GM12878 (cell line): ENCODE measurements around the gene MYG1. TPM values are rescaled to one million over a fixed set of nuclear protein-coding genes. Genes with fewer than 3 reads are reported as not detected.
A peak's percentile ranks its signal among the peaks of the same experiment; 100 is the strongest.

Source experiments
- ATAC-seq: fragments of 200-7000 bp; cut with Tn5 transposase; 3 replicates; pipeline ENCODE4 v1.9.1; 2020; ENCODE audit warnings: mild to moderate bottlenecking, moderate library complexity
- BruUV-seq: library from RNA; stranded (reverse); fragments of 400-500 nt; replicated peaks from 2 replicates; lab custom pipeline; 2021; lab: Mats Ljungman, UMichigan
- CTCF ChIA-PET: fragments of 300-600 bp; sonication (Branson Sonifier 250); formaldehyde crosslinking; extraction: SDS; loops from one replicate; lab custom pipeline; 2021; ENCODE audit warnings: inconsistent platforms; lab: Yijun Ruan, JAX
- POLR2A ChIA-PET: fragments of 350-600 bp; formaldehyde crosslinking; extraction: SDS; loops from one replicate; lab custom pipeline; 2021; ENCODE audit warnings: inconsistent platforms; lab: Charles Lee
- RAD21 ChIA-PET: fragments of 300-600 bp; sonication (Branson Sonifier 250); formaldehyde crosslinking; loops from one replicate; lab custom pipeline; 2023; ENCODE audit warnings: antibody characterized with exemption; ENCODE audit not compliant: unreplicated experiment; lab: Charles Lee
- SMC1A ChIA-PET: fragments of 300-600 bp; sonication (Branson Sonifier 250); formaldehyde crosslinking; loops from one replicate; lab custom pipeline; 2023; ENCODE audit not compliant: unreplicated experiment, uncharacterized antibody; lab: Charles Lee
- DNase-seq: peaks from one replicate; pipeline ENCODE4 v3.0.0-alpha.2; 2011; ENCODE audit warnings: low read depth, low spot score
- FAIRE-seq: peaks from 3 replicates; lab custom pipeline; 2011; peaks lifted over from hg19 to GRCh38; lab: Jason Lieb, UNC
- H2AFZ ChIP-seq: 2 replicates; pipeline ENCODE4 v1.6.0; 2011; ENCODE audit warnings: low read depth, low read length, control low read depth; ENCODE audit not compliant: control insufficient read depth
- H3K27ac ChIP-seq: 2 replicates; pipeline ENCODE4 v1.5.1; 2011; ENCODE audit warnings: control low read depth; ENCODE audit not compliant: control insufficient read depth, insufficient read depth
- H3K27me3 ChIP-seq, 2 experiments: replicated peaks in 1 of 2; 2 replicates each; pipeline versions ENCODE4 v1.6.0 to v1.6.1; 2011; ENCODE audit warnings: low read length in 1 of 2; ENCODE audit not compliant: control insufficient read depth in 2 of 2, insufficient read depth in 2 of 2
- H3K36me3 ChIP-seq, 2 experiments: 2 replicates each; pipeline ENCODE4 v1.5.1; 2011; ENCODE audit warnings: low read length in 1 of 2; ENCODE audit not compliant: control insufficient read depth in 2 of 2, insufficient read depth in 2 of 2
- H3K4me1 ChIP-seq: 2 replicates; pipeline ENCODE4 v1.6.1; 2011; ENCODE audit warnings: mild to moderate bottlenecking, low read length, moderate library complexity, mixed read lengths; ENCODE audit not compliant: control insufficient read depth, insufficient read depth
- H3K4me2 ChIP-seq: 2 replicates; pipeline ENCODE4 v1.6.0; 2011; ENCODE audit warnings: control low read depth; ENCODE audit not compliant: control insufficient read depth, insufficient read depth
- H3K4me3 ChIP-seq: fragments of 200-600 bp; sonication (generic); 2 replicates; pipeline ENCODE4 v1.5.1; 2016
- H3K79me2 ChIP-seq: 2 replicates; pipeline ENCODE4 v1.6.0; 2011; ENCODE audit warnings: low read length; ENCODE audit not compliant: control insufficient read depth, insufficient read depth
- H3K9ac ChIP-seq: 2 replicates; pipeline ENCODE4 v1.8.0; 2011; ENCODE audit warnings: low read length, control low read depth, mixed read lengths; ENCODE audit not compliant: control insufficient read depth, insufficient read depth
- H3K9me3 ChIP-seq: replicated peaks from 3 replicates; pipeline ENCODE4 v1.5.1; 2011; ENCODE audit warnings: mild to moderate bottlenecking, low read length; ENCODE audit not compliant: control insufficient read depth, insufficient read depth
- H4K20me1 ChIP-seq: 2 replicates; pipeline ENCODE4 v1.6.0; 2011; ENCODE audit not compliant: control insufficient read depth, insufficient read depth
- BCL11A ChIP-seq: IDR thresholded peaks from 2 replicates; pipeline ENCODE4 v1.6.1; 2011; ENCODE audit warnings: low read depth, low read length
- CEBPB ChIP-seq, 2 experiments: fragments of 150-350 bp in 1 of 2; IDR thresholded peaks; 2 replicates each; pipeline ENCODE4 v1.6.1; 2012 to 2014; ENCODE audit warnings: low read depth in 2 of 2, low read length in 2 of 2, borderline replicate concordance in 1 of 2, inconsistent platforms in 1 of 2
- CHD1 ChIP-seq: IDR thresholded peaks from 2 replicates; pipeline ENCODE4 v1.6.1; 2012; ENCODE audit warnings: low read depth, low read length, improper control_type of control experiment
- EED ChIP-seq: sonication (generic); IDR thresholded peaks from 2 replicates; pipeline ENCODE4 v1.6.1; 2016; ENCODE audit warnings: antibody characterized with exemption, low read depth
- EGR1 ChIP-seq, 2 experiments: IDR thresholded peaks; 1 replicate in 1 of 2; 2 replicates in 1 of 2; pipeline ENCODE4 v1.6.1; 2011 to 2012; ENCODE audit warnings: low read depth in 2 of 2, low read length in 2 of 2, borderline replicate concordance in 1 of 2, mild to moderate bottlenecking in 1 of 2, moderate library complexity in 1 of 2
- EP300 ChIP-seq, 2 experiments: fragments of 150-350 bp in 1 of 2; IDR thresholded peaks; 2 replicates each; pipeline ENCODE4 v1.6.1; 2011 to 2012; ENCODE audit warnings: low read depth in 2 of 2, low read length in 2 of 2, borderline replicate concordance in 1 of 2, improper control_type of control experiment in 1 of 2, inconsistent platforms in 1 of 2; ENCODE audit not compliant: control insufficient read depth in 1 of 2
- HDAC6 ChIP-seq: fragments of 200-600 bp; sonication (generic); IDR thresholded peaks from one replicate; pipeline ENCODE4 v1.8.0; 2017; ENCODE audit warnings: antibody characterized with exemption; ENCODE audit not compliant: unreplicated experiment
- HDGF ChIP-seq: fragments of 450-650 bp; IDR thresholded peaks from 2 replicates; pipeline ENCODE4 v1.6.1; 2016; ENCODE audit warnings: antibody characterized with exemption
- IKZF1 ChIP-seq: fragments of 450-650 bp; conservative IDR thresholded peaks from 2 replicates; pipeline ENCODE4 v1.6.1; 2017; ENCODE audit warnings: antibody characterized with exemption, mild to moderate bottlenecking
- NFIC ChIP-seq: IDR thresholded peaks from 2 replicates; pipeline ENCODE4 v1.6.1; 2012; ENCODE audit warnings: low read depth, mild to moderate bottlenecking, inconsistent platforms, low read length, moderate library complexity
- NFXL1 ChIP-seq: fragments of 450-650 bp; IDR thresholded peaks from 2 replicates; pipeline ENCODE4 v1.6.1; 2017; ENCODE audit warnings: antibody characterized with exemption, mild to moderate bottlenecking, borderline replicate concordance
- RFX5 ChIP-seq: IDR thresholded peaks from 2 replicates; pipeline ENCODE4 v1.6.1; 2011; ENCODE audit warnings: low read depth, low read length, improper control_type of control experiment
- SUZ12 ChIP-seq: fragments of 200-600 bp; sonication (generic); IDR thresholded peaks from one replicate; pipeline ENCODE4 v1.6.1; 2018; ENCODE audit warnings: antibody characterized with exemption, mild to moderate bottlenecking; ENCODE audit not compliant: unreplicated experiment
- WGBS: methylation state at CpG from one replicate; pipeline ENCODE4 v1.1.6; 2016; ENCODE audit warnings: low lambda C conversion rate; ENCODE audit not compliant: insufficient replicate concordance, insufficient coverage; ENCODE audit errors: missing lambda C conversion rate; 5-methylcytosine and 5-hydroxymethylcytosine counted together
- in situ Hi-C: fragments of 300-500 bp; cut with MboI; formaldehyde crosslinking; loops from 9 replicates; pipeline ENCODE4 v1.14.3; 2018; ENCODE audit warnings: mixed read lengths
- intact Hi-C: fragments of 100-400 bp; cut with micrococcal nuclease; formaldehyde crosslinking; loops from one replicate; pipeline ENCODE4 v1.14.2; 2022; ENCODE audit not compliant: unreplicated experiment
- polyA plus RNA-seq, 11 experiments: library from polyadenylated mRNA; depleted of rRNA in 4 of 11; unstranded in 6 of 11; stranded (reverse) in 5 of 11; fragments of >200 nt; fragmentation: Nextera tagmentation in 4 of 11; fragmentation: Illumina TruSeq in 1 of 11; extraction: Ambion mirVana in 4 of 11; extraction: Trizol in 1 of 11; gene quantifications; 1 replicate in 1 of 11; 2 replicates in 10 of 11; pipeline versions ENCODE4 v1.2.1 to v1.2.3, GENCODE V29; 2011 to 2016; ENCODE audit warnings: inconsistent platforms in 2 of 11, missing spikeins in 2 of 11, low read depth in 1 of 11
- total RNA-seq, 4 experiments: library from RNA; depleted of rRNA in 3 of 4; stranded (reverse); fragments of >200 nt in 3 of 4; fragmentation: Illumina TruSeq in 1 of 4; extraction: Trizol in 1 of 4; gene quantifications; 2 replicates each; pipeline versions ENCODE4 v1.2.1 to v1.2.3, GENCODE V29; 2013 to 2021
- TF ChIP-seq, protein P1 (sequence below), 3 experiments: IDR thresholded peaks in 2 of 3; conservative IDR thresholded peaks in 1 of 3; 2 replicates each; pipeline ENCODE4 v1.5.1; 2011; ENCODE audit warnings: low read depth in 3 of 3, low read length in 3 of 3, mild to moderate bottlenecking in 3 of 3, control low read depth in 2 of 3, moderate library complexity in 2 of 3, inconsistent platforms in 1 of 3, mixed read lengths in 1 of 3; ENCODE audit not compliant: control insufficient read depth in 2 of 3, insufficient read depth in 1 of 3; ENCODE audit errors: extremely low read depth in 1 of 3
- TF ChIP-seq, protein P2 (sequence below): fragments of 450-650 bp; formaldehyde crosslinking; IDR thresholded peaks from 2 replicates; pipeline ENCODE4 v1.5.0; 2022; ENCODE audit warnings: mild to moderate bottlenecking, missing genetic modification characterization
- TF ChIP-seq, protein P3 (sequence below): fragments of 450-650 bp; IDR thresholded peaks from 2 replicates; pipeline ENCODE4 v1.6.1; 2017; ENCODE audit warnings: low read depth, mild to moderate bottlenecking, moderate library complexity

The MYG1 gene
- total and polyA plus RNA-seq, 10 of the 15 experiments (the other 5 are each of a cell fraction or from before 2014, with no cell fraction given): 20.7 to 81.0 (median 49.4) TPM

DNA sequence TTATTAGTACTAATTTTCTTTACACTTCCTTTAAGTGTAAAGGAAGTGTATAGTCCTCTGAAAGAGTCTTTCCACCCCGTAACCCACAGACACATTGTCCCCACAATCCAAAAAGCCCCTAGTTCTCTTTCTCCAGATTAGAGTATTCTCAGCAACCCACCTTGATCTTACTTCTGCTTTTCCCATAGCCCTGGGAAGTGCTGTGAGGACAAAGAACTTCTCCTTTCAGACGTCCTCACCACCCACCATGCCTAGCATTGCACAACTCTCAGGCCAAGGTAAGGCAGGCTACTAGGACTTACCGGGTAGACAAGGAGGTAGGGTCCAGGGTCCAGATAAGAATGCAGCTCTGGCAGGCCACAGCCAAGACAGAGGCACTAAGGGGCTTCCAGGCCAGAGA, 14.5 kb downstream of the MYG1 start:
- DNase-seq: peak; percentile 41
- RAD21 ChIA-PET: interaction anchor here (1.3 to 2.3 kb wide), 2 partner anchors 10 to 11 kb away, joined by 4 to 7 read pairs; no protein-coding TSS in a partner anchor
- Histone ChIP-seq H3K4me2 (no peak overlapping the region), H3K4me3 (no peak overlapping the region), H3K27ac (peak overlapping the region; percentile 32; the same call in 1 of the 2 replicates), H3K36me3 (peaks cover 0 to 11% of the 10 kb centered on the region in 2 experiments; a peak in 2 of 4 replicates), H3K9me3 (no peaks in the 10 kb centered on the region), H3K27me3 (no peaks in the 10 kb centered on the region), H3K9ac (no peak overlapping the region), H4K20me1 (no peaks in the 10 kb centered on the region), H2AFZ (no peak overlapping the region), H3K79me2 (no peaks in the 10 kb centered on the region), H3K4me1 (peaks cover 3% of the 10 kb centered on the region; the same call in 1 of the 2 replicates)
- WGBS: 26% methylated on average over 3 of the region's 3 CpGs
- peak; percentile 87 for ATAC-seq
- intact Hi-C loops (no loop called here), in situ Hi-C loops (no loop called here)
- BruUV-seq: no TSS peak
- SMC1A ChIA-PET: interaction anchor here (0.6 to 2.7 kb wide), 2 partner anchors 10 to 39 kb away, joined by 3 to 11 read pairs; no protein-coding TSS in a partner anchor
- POLR2A ChIA-PET: interaction anchor here (1.0 kb wide), 1 partner anchor 19 kb away, joined by 6 read pairs; the partner anchor contains the start of gene PFDN5
- CTCF ChIA-PET: interaction anchor here (0.8 to 1.6 kb wide), 2 partner anchors 31 to 100 kb away, joined by 3 read pairs; no protein-coding TSS in a partner anchor
- FAIRE-seq: peak; percentile 35
- TF ChIP-seq BCL11A (no peak), RFX5 (no peak), EGR1 (IDR thresholded peaks at IDR 0.05; ENCODE audit: borderline replicate concordance in 1 of 2, low read depth in 2 of 2, low read length in 2 of 2) (no peak), EED (peak; percentile 34; the same call in 1 of the 2 replicates), NFXL1 (no peak), CEBPB (IDR thresholded peaks at IDR 0.05; ENCODE audit: borderline replicate concordance in 1 of 2, low read depth in 2 of 2, low read length in 2 of 2) (peak in 1 of 2 experiments; percentile 58; a peak in 1 of 4 replicates), HDAC6 (no peak), HDGF (0 out of 2 replicates have a peak, but pooled peaks have one; percentile 26), IKZF1 (peak; percentile 88), CHD1 (no peak), NFIC (peak; percentile 53), SUZ12 (no peak), EP300 (IDR thresholded peaks at IDR 0.05; ENCODE audit: borderline replicate concordance in 1 of 2, control insufficient read depth in 1 of 2, low read depth in 2 of 2, low read length in 2 of 2) (no peak)
- TF ChIP-seq, protein P1, sequence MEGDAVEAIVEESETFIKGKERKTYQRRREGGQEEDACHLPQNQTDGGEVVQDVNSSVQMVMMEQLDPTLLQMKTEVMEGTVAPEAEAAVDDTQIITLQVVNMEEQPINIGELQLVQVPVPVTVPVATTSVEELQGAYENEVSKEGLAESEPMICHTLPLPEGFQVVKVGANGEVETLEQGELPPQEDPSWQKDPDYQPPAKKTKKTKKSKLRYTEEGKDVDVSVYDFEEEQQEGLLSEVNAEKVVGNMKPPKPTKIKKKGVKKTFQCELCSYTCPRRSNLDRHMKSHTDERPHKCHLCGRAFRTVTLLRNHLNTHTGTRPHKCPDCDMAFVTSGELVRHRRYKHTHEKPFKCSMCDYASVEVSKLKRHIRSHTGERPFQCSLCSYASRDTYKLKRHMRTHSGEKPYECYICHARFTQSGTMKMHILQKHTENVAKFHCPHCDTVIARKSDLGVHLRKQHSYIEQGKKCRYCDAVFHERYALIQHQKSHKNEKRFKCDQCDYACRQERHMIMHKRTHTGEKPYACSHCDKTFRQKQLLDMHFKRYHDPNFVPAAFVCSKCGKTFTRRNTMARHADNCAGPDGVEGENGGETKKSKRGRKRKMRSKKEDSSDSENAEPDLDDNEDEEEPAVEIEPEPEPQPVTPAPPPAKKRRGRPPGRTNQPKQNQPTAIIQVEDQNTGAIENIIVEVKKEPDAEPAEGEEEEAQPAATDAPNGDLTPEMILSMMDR (IDR thresholded peaks at IDR 0.05 in 2 of 3, conservative IDR thresholded peaks at IDR 0.05 in 1 of 3; ENCODE audit: control insufficient read depth in 2 of 3, extremely low read depth in 1 of 3, insufficient read depth in 1 of 3, low read depth in 3 of 3, low read length in 3 of 3): no peak
- TF ChIP-seq, protein P2, sequence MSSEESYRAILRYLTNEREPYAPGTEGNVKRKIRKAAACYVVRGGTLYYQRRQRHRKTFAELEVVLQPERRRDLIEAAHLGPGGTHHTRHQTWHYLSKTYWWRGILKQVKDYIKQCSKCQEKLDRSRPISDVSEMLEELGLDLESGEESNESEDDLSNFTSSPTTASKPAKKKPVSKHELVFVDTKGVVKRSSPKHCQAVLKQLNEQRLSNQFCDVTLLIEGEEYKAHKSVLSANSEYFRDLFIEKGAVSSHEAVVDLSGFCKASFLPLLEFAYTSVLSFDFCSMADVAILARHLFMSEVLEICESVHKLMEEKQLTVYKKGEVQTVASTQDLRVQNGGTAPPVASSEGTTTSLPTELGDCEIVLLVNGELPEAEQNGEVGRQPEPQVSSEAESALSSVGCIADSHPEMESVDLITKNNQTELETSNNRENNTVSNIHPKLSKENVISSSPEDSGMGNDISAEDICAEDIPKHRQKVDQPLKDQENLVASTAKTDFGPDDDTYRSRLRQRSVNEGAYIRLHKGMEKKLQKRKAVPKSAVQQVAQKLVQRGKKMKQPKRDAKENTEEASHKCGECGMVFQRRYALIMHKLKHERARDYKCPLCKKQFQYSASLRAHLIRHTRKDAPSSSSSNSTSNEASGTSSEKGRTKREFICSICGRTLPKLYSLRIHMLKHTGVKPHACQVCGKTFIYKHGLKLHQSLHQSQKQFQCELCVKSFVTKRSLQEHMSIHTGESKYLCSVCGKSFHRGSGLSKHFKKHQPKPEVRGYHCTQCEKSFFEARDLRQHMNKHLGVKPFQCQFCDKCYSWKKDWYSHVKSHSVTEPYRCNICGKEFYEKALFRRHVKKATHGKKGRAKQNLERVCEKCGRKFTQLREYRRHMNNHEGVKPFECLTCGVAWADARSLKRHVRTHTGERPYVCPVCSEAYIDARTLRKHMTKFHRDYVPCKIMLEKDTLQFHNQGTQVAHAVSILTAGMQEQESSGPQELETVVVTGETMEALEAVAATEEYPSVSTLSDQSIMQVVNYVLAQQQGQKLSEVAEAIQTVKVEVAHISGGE (CRISPR knock-in tag): no peak
- TF ChIP-seq, protein P3, sequence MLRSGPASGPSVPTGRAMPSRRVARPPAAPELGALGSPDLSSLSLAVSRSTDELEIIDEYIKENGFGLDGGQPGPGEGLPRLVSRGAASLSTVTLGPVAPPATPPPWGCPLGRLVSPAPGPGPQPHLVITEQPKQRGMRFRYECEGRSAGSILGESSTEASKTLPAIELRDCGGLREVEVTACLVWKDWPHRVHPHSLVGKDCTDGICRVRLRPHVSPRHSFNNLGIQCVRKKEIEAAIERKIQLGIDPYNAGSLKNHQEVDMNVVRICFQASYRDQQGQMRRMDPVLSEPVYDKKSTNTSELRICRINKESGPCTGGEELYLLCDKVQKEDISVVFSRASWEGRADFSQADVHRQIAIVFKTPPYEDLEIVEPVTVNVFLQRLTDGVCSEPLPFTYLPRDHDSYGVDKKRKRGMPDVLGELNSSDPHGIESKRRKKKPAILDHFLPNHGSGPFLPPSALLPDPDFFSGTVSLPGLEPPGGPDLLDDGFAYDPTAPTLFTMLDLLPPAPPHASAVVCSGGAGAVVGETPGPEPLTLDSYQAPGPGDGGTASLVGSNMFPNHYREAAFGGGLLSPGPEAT: peak; percentile 84
